Testis (tissue), 2 donors: ENCODE results near the gene LRRTM1.

Source experiments
- POLR2A ChIP-seq: fragments of 450-650 bp; IDR thresholded peaks from one replicate; pipeline ENCODE4 v1.6.1; 2017; ENCODE audit warnings: antibody characterized with exemption, mild to moderate bottlenecking, moderate library complexity
- TF ChIP-seq, protein P1 (sequence below), 3 experiments: fragments of 450-650 bp in 2 of 3; fragments of 200-600 bp in 1 of 3; sonication (generic) in 1 of 3; IDR thresholded peaks; one replicate each; pipeline ENCODE4 v1.5.1; 2016 to 2019; ENCODE audit warnings: antibody characterized with exemption in 3 of 3, mild to moderate bottlenecking in 2 of 3, moderate library complexity in 1 of 3

DNA sequence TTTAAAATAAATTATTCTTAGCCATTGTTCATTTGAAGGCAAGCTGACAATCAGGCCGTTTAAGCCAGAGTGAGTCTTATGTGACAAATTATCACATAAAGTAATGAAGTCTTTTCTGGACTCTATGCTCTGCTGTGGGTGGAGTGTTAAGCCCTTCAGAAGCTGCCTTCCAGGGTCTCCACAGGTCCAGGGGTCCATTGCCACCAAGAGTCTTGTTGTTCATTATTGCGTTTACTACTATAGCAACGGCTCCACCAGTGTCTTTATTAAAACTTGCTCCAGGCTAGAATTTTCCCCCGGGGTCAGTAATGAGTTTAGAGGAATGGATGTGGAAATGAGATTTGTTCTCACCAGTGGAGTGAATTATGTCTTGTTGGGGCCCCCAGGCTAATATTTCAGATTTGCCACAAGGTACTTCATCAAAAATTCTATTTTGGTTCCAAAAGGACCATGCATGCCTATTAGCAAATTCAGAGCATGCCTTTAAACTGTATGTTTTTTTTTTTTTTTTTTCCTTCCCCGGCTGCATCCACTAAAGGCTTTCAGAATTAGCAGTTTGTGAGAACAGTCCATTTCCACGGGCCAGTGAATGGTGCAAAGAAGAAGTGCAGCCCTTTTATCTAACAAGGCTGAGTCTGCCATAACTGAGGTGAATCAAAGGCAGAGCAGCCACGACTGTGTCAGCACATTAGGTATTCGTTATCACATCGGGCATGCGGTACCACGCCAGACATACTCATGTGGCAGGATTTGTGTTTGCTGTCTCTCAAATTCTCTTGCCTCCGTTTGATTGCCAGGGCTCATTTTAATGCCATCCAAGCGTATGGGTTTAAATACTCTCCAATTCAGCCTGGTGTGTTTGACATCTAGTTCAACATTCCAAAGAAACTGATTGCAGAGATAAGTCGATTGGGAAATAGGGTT, 26.2 kb upstream of the LRRTM1 start:
- TF ChIP-seq, protein P1, sequence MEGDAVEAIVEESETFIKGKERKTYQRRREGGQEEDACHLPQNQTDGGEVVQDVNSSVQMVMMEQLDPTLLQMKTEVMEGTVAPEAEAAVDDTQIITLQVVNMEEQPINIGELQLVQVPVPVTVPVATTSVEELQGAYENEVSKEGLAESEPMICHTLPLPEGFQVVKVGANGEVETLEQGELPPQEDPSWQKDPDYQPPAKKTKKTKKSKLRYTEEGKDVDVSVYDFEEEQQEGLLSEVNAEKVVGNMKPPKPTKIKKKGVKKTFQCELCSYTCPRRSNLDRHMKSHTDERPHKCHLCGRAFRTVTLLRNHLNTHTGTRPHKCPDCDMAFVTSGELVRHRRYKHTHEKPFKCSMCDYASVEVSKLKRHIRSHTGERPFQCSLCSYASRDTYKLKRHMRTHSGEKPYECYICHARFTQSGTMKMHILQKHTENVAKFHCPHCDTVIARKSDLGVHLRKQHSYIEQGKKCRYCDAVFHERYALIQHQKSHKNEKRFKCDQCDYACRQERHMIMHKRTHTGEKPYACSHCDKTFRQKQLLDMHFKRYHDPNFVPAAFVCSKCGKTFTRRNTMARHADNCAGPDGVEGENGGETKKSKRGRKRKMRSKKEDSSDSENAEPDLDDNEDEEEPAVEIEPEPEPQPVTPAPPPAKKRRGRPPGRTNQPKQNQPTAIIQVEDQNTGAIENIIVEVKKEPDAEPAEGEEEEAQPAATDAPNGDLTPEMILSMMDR (IDR thresholded peaks at IDR 0.05): no peak
- TF ChIP-seq POLR2A: no peak
